IMR-90 (cell line): ENCODE results near the gene HDAC10. TPM values are rescaled to one million over a fixed set of nuclear protein-coding genes. Genes with fewer than 3 reads are reported as not detected.

Source experiments
- ATAC-seq: fragments of 200-7000 bp; cut with Tn5 transposase; 2 replicates; pipeline ENCODE4 v1.9.1; 2020; ENCODE audit warnings: low read depth, mild to moderate bottlenecking, moderate library complexity
- BruUV-seq: library from RNA; stranded (reverse); fragments of 400-500 nt; replicated peaks from 2 replicates; lab custom pipeline; 2021; lab: Mats Ljungman, UMichigan
- CTCF ChIA-PET: fragments of 300-600 bp; formaldehyde crosslinking; extraction: SDS; loops from one replicate; lab custom pipeline; 2021; ENCODE audit warnings: antibody characterized with exemption; lab: Yijun Ruan, JAX
- POLR2A ChIA-PET: fragments of 300-600 bp; sonication (Branson Sonifier 250); formaldehyde crosslinking; loops from one replicate; lab custom pipeline; 2022; ENCODE audit warnings: antibody characterized with exemption; ENCODE audit not compliant: unreplicated experiment; lab: Charles Lee
- DNase-seq: peaks from one replicate; pipeline ENCODE4 v3.0.0; 2013
- H2AFZ ChIP-seq: replicated peaks from 2 replicates; pipeline ENCODE3; 2013; ENCODE audit warnings: low read length, mild to moderate bottlenecking; ENCODE audit not compliant: poor library complexity
- H2AK5ac ChIP-seq: 2 replicates; pipeline ENCODE4 v1.6.1; 2013; ENCODE audit warnings: low read depth, low read length, inconsistent platforms
- H2AK9ac ChIP-seq: replicated peaks from 2 replicates; pipeline ENCODE3; 2013; ENCODE audit warnings: mild to moderate bottlenecking, low read depth, low read length, moderate library complexity; ENCODE audit not compliant: poor library complexity
- H2BK120ac ChIP-seq: 2 replicates; pipeline ENCODE4 v1.6.1; 2013; ENCODE audit warnings: low read depth, low read length, inconsistent platforms
- H2BK15ac ChIP-seq: 3 replicates; pipeline ENCODE4 v1.6.1; 2013; ENCODE audit warnings: low read depth, low read length, inconsistent platforms
- H2BK20ac ChIP-seq: 2 replicates; pipeline ENCODE4 v1.6.1; 2013; ENCODE audit warnings: low read depth, mild to moderate bottlenecking, inconsistent platforms, low read length, moderate library complexity
- H2BK5ac ChIP-seq: 2 replicates; pipeline ENCODE4 v1.6.1; 2013; ENCODE audit warnings: mild to moderate bottlenecking, low read depth, low read length, inconsistent platforms; ENCODE audit not compliant: poor library complexity, severe bottlenecking
- H3K14ac ChIP-seq: replicated peaks from 2 replicates; pipeline ENCODE4 v1.6.1; 2013; ENCODE audit warnings: low read depth, low read length, inconsistent platforms
- H3K18ac ChIP-seq: 2 replicates; pipeline ENCODE4 v1.6.1; 2013; ENCODE audit warnings: low read depth, low read length, control low read depth
- H3K23ac ChIP-seq: 2 replicates; pipeline ENCODE4 v1.6.1; 2013; ENCODE audit warnings: low read depth, low read length, inconsistent platforms
- H3K27ac ChIP-seq: 2 replicates; pipeline ENCODE4 v1.5.1; 2013; ENCODE audit warnings: mild to moderate bottlenecking, control low read depth, low read length; ENCODE audit not compliant: insufficient read depth
- H3K27me3 ChIP-seq: 2 replicates; pipeline ENCODE4 v1.6.1; 2013; ENCODE audit warnings: low read length; ENCODE audit not compliant: control insufficient read depth, insufficient read depth
- H3K36me3 ChIP-seq: 2 replicates; pipeline ENCODE4 v1.6.1; 2013; ENCODE audit warnings: low read length, mixed read lengths; ENCODE audit not compliant: control insufficient read depth, insufficient read depth
- H3K4ac ChIP-seq: 2 replicates; pipeline ENCODE4 v1.6.1; 2013; ENCODE audit warnings: low read depth, low read length, inconsistent platforms
- H3K4me1 ChIP-seq: 2 replicates; pipeline ENCODE4 v1.6.1; 2013; ENCODE audit warnings: low read length, mixed read lengths; ENCODE audit not compliant: control insufficient read depth, insufficient read depth
- H3K4me2 ChIP-seq: 2 replicates; pipeline ENCODE4 v1.6.1; 2013; ENCODE audit warnings: low read depth, mild to moderate bottlenecking, control low read depth, low read length, moderate library complexity
- H3K4me3 ChIP-seq: 2 replicates; pipeline ENCODE4 v1.5.1; 2013; ENCODE audit warnings: low read depth, mild to moderate bottlenecking, control low read depth, low read length, moderate library complexity; ENCODE audit not compliant: insufficient read depth
- H3K56ac ChIP-seq: 2 replicates; pipeline ENCODE4 v1.6.1; 2013; ENCODE audit warnings: low read length, inconsistent platforms; ENCODE audit not compliant: insufficient read depth; ENCODE audit errors: extremely low read depth
- H3K79me1 ChIP-seq, 2 experiments: 2 replicates each; pipeline ENCODE4 v1.6.1; 2013; ENCODE audit warnings: low read length in 2 of 2, inconsistent platforms in 1 of 2, low read depth in 1 of 2
- H3K9ac ChIP-seq: 2 replicates; pipeline ENCODE4 v1.6.1; 2013; ENCODE audit warnings: low read depth, low read length, control low read depth
- H3K9me1 ChIP-seq: 2 replicates; pipeline ENCODE4 v1.6.1; 2013; ENCODE audit warnings: low read length, inconsistent platforms; ENCODE audit not compliant: insufficient read depth
- H3K9me3 ChIP-seq: 2 replicates; pipeline ENCODE4 v1.6.1; 2013; ENCODE audit warnings: low read length; ENCODE audit not compliant: control insufficient read depth, insufficient read depth
- H4K20me1 ChIP-seq: 2 replicates; pipeline ENCODE4 v1.6.1; 2013; ENCODE audit warnings: low read length, inconsistent platforms; ENCODE audit not compliant: insufficient read depth
- H4K5ac ChIP-seq: 2 replicates; pipeline ENCODE4 v1.6.1; 2013; ENCODE audit warnings: mild to moderate bottlenecking, low read depth, low read length, control low read depth
- H4K8ac ChIP-seq, 2 experiments: 2 replicates each; pipeline ENCODE4 v1.6.1; 2013; ENCODE audit warnings: low read depth in 2 of 2, low read length in 2 of 2, control low read depth in 1 of 2, inconsistent platforms in 1 of 2
- H4K91ac ChIP-seq: 2 replicates; pipeline ENCODE4 v1.6.1; 2013; ENCODE audit warnings: low read depth, low read length, inconsistent platforms; ENCODE audit not compliant: insufficient read depth
- BHLHE40 ChIP-seq: fragments of 150-350 bp; IDR thresholded peaks from 2 replicates; pipeline ENCODE4 v1.6.1; 2016; ENCODE audit warnings: mild to moderate bottlenecking, low read depth, low read length
- CEBPB ChIP-seq: IDR thresholded peaks from 2 replicates; pipeline ENCODE4 v1.6.1; 2012; ENCODE audit warnings: low read depth, low read length, improper control_type of control experiment
- CHD1 ChIP-seq: IDR thresholded peaks from 2 replicates; pipeline ENCODE4 v1.6.1; 2012; ENCODE audit warnings: low read depth, low read length, improper control_type of control experiment
- CTCF ChIP-seq: conservative IDR thresholded peaks from 2 replicates; pipeline ENCODE4 v1.5.1; 2012; ENCODE audit warnings: mild to moderate bottlenecking, low read depth, low read length, improper control_type of control experiment
- FOS ChIP-seq: fragments of 150-350 bp; IDR thresholded peaks from 2 replicates; pipeline ENCODE4 v1.6.1; 2016; ENCODE audit warnings: low read depth, low read length
- MAFK ChIP-seq: IDR thresholded peaks from 2 replicates; pipeline ENCODE4 v1.6.1; 2012; ENCODE audit warnings: low read depth, low read length, improper control_type of control experiment
- MAZ ChIP-seq: IDR thresholded peaks from 2 replicates; pipeline ENCODE4 v1.6.1; 2012; ENCODE audit warnings: low read depth, mild to moderate bottlenecking, low read length, improper control_type of control experiment, moderate library complexity, borderline replicate concordance
- MXI1 ChIP-seq: IDR thresholded peaks from 2 replicates; pipeline ENCODE4 v1.6.1; 2012; ENCODE audit warnings: low read depth, mild to moderate bottlenecking, low read length, moderate library complexity, borderline replicate concordance
- NFE2L2 ChIP-seq: fragments of 150-350 bp; IDR thresholded peaks from 2 replicates; pipeline ENCODE4 v1.6.1; 2016; ENCODE audit warnings: low read depth, mild to moderate bottlenecking, low read length
- POLR2A ChIP-seq: IDR thresholded peaks from 2 replicates; pipeline ENCODE4 v1.6.1; 2012; ENCODE audit warnings: mild to moderate bottlenecking, low read depth, low read length
- RAD21 ChIP-seq: IDR thresholded peaks from 2 replicates; pipeline ENCODE4 v1.6.1; 2012; ENCODE audit warnings: low read length, improper control_type of control experiment
- RCOR1 ChIP-seq: IDR thresholded peaks from 2 replicates; pipeline ENCODE4 v1.6.1; 2012; ENCODE audit warnings: mild to moderate bottlenecking, low read length, improper control_type of control experiment; ENCODE audit not compliant: insufficient replicate concordance
- RFX5 ChIP-seq: IDR thresholded peaks from 2 replicates; pipeline ENCODE4 v1.8.0; 2012; ENCODE audit warnings: low read depth, mild to moderate bottlenecking, low read length, moderate library complexity
- SMC3 ChIP-seq: fragments of 150-350 bp; IDR thresholded peaks from 2 replicates; pipeline ENCODE4 v1.6.1; 2016; ENCODE audit warnings: low read depth, mild to moderate bottlenecking, antibody characterized with exemption, low read length, moderate library complexity
- USF2 ChIP-seq: fragments of 150-350 bp; IDR thresholded peaks from 2 replicates; pipeline ENCODE4 v1.6.1; 2017; ENCODE audit warnings: mild to moderate bottlenecking, antibody characterized with exemption, low read length, low read depth
- WGBS, 2 experiments: methylation state at CpG; one replicate each; pipeline versions ENCODE4 v1.1.5 to v1.1.7; 2013; ENCODE audit warnings: missing lambda C conversion rate in 2 of 2; ENCODE audit not compliant: insufficient read length in 1 of 2; ENCODE audit errors: extremely low coverage in 2 of 2; 5-methylcytosine and 5-hydroxymethylcytosine counted together
- dilution Hi-C: fragments of 300-500 bp; cut with HindIII; formaldehyde crosslinking; loops from one replicate; pipeline ENCODE4 v1.14.3; 2018; ENCODE audit warnings: low sequenced_read_pairs; ENCODE audit not compliant: unreplicated experiment
- in situ Hi-C: fragments of 300-500 bp; cut with MboI; formaldehyde crosslinking; loops from 3 replicates; pipeline ENCODE4 v1.14.3; 2019; ENCODE audit warnings: low sequenced_read_pairs, inconsistent platforms, mixed read lengths
- intact Hi-C: fragments of 100-400 bp; cut with micrococcal nuclease; formaldehyde crosslinking; loops from 2 replicates; pipeline ENCODE4 v1.10.0; 2022
- polyA plus RNA-seq, 3 experiments: library from polyadenylated mRNA; depleted of rRNA; stranded (reverse); fragments of >200 nt; gene quantifications; 2 replicates each; pipeline ENCODE4 v1.2.3, GENCODE V29; 2012; ENCODE audit warnings: low replicate concordance in 1 of 3
- total RNA-seq: library from RNA; depleted of rRNA; stranded (reverse); fragments of >200 nt; gene quantifications from 2 replicates; pipeline ENCODE4 v1.2.3, GENCODE V29; 2012

The HDAC10 gene
- total and polyA plus RNA-seq, 2 of the 4 experiments (the other 2 are of a cell fraction) = 3.9 to 35.7 TPM

GRCh38 chr22:50225200-50225969 is 25.7 kb downstream of the HDAC10 start:
- Histone ChIP-seq H3K18ac (no peak overlapping the region), H3K9me3 (no peaks in the 10 kb centered on the region), H2AK9ac (no peak overlapping the region), H3K4me1 (no peaks in the 10 kb centered on the region), H3K4me3 (no peak overlapping the region), H3K4ac (no peak overlapping the region), H3K36me3 (peaks cover 66% of the 10 kb centered on the region), H3K23ac (no peak overlapping the region), H2AK5ac (no peak overlapping the region), H2BK15ac (no peak overlapping the region), H4K91ac (no peak overlapping the region), H3K27me3 (no peaks in the 10 kb centered on the region), H3K9me1 (peaks cover 3% of the 10 kb centered on the region; the same call in 1 of the 2 replicates), H3K14ac (no peak overlapping the region), H3K79me1 (peaks cover 0 to 22% of the 10 kb centered on the region in 2 experiments; a peak in 1 of 4 replicates), H4K8ac (no peak overlapping the region), H3K9ac (no peak overlapping the region), H2BK120ac (no peak overlapping the region), H2BK20ac (no peak overlapping the region), H3K56ac (no peak overlapping the region), H4K20me1 (no peaks in the 10 kb centered on the region; the same call in 1 of the 2 replicates), H2AFZ (no peak overlapping the region), H4K5ac (no peak overlapping the region), H3K27ac (no peak overlapping the region), H3K4me2 (no peak overlapping the region), H2BK5ac (no peak overlapping the region)
- ATAC-seq (no peak), DNase-seq (no peak)
- in situ Hi-C loops = no loop called here
- CTCF ChIA-PET = interaction anchor here (0.6 kb wide), 1 partner anchor 18 kb away, joined by 4 read pairs; no protein-coding TSS in a partner anchor
- 93% methylated on average over 6 of the region's 24 CpGs; no CpG with 5 or more reads in 1 of the 2 experiments for WGBS, 2 experiments
- intact Hi-C loops = no loop called here
- no TSS peak for BruUV-seq
- POLR2A ChIA-PET = no interaction called here
- dilution Hi-C loops = no loop called here
- TF ChIP-seq CHD1 (no peak), RFX5 (no peak), SMC3 (no peak), RAD21 (no peak), USF2 (no peak), FOS (no peak), BHLHE40 (no peak), CEBPB (no peak), POLR2A (no peak), MAFK (no peak), MXI1 (no peak), MAZ (no peak), CTCF (no peak), NFE2L2 (no peak), RCOR1 (no peak)
